H1 (cell line): ENCODE measurements around the gene ARL2BP. TPM values are rescaled to one million over a fixed set of nuclear protein-coding genes. Genes with fewer than 3 reads are reported as not detected.

ENCODE experiments used
- CTCF ChIA-PET: fragments of 300-600 bp; sonication (Branson Sonifier 250); formaldehyde crosslinking; loops from one replicate; lab custom pipeline; 2021; ENCODE audit not compliant: partially characterized antibody; lab: Charles Lee
- POLR2A ChIA-PET: fragments of 300-600 bp; sonication (Branson Sonifier 250); formaldehyde crosslinking; loops from one replicate; lab custom pipeline; 2021; ENCODE audit warnings: inconsistent platforms; ENCODE audit not compliant: partially characterized antibody; lab: Charles Lee
- DNase-seq, 2 experiments: peaks; one replicate each; pipeline versions ENCODE4 v3.0.0 to v3.0.0-alpha.2; 2010 to 2022; ENCODE audit warnings: low spot score in 2 of 2, low read depth in 1 of 2, mixed read lengths in 1 of 2
- FAIRE-seq: peaks from 2 replicates; lab custom pipeline; 2011; peaks lifted over from hg19 to GRCh38; lab: Jason Lieb, UNC
- H2AFZ ChIP-seq: 2 replicates; pipeline ENCODE4 v1.8.1; 2012; ENCODE audit warnings: low read length, inconsistent platforms
- H2AK5ac ChIP-seq: 2 replicates; pipeline ENCODE4 v1.6.1; 2013; ENCODE audit warnings: low read depth, low read length
- H2BK120ac ChIP-seq: replicated peaks from 2 replicates; pipeline ENCODE3; 2013; ENCODE audit warnings: low read depth, low read length, inconsistent platforms
- H2BK12ac ChIP-seq: 2 replicates; pipeline ENCODE4 v1.6.1; 2013; ENCODE audit warnings: low read depth, low read length
- H2BK15ac ChIP-seq: 2 replicates; pipeline ENCODE4 v1.6.1; 2013; ENCODE audit warnings: low read length
- H2BK20ac ChIP-seq: 2 replicates; pipeline ENCODE4 v1.6.1; 2013; ENCODE audit warnings: low read length
- H2BK5ac ChIP-seq: 2 replicates; pipeline ENCODE4 v1.6.1; 2013; ENCODE audit warnings: low read depth, low read length
- H3K14ac ChIP-seq: 2 replicates; pipeline ENCODE4 v1.6.1; 2013; ENCODE audit warnings: inconsistent platforms; ENCODE audit not compliant: insufficient read length
- H3K18ac ChIP-seq: 2 replicates; pipeline ENCODE4 v1.6.1; 2013; ENCODE audit warnings: low read length; ENCODE audit errors: extremely low read depth
- H3K23ac ChIP-seq: 2 replicates; pipeline ENCODE4 v1.6.1; 2013; ENCODE audit warnings: inconsistent platforms; ENCODE audit not compliant: insufficient read length
- H3K23me2 ChIP-seq: 2 replicates; pipeline ENCODE4 v1.6.1; 2013; ENCODE audit warnings: low read depth, low read length
- H3K27ac ChIP-seq: 2 replicates; pipeline ENCODE4 v1.6.1; 2011; ENCODE audit warnings: low read depth, low read length, inconsistent platforms
- H3K27me3 ChIP-seq, 4 experiments: replicated peaks in 1 of 4; 1 replicate in 1 of 4; 2 replicates in 3 of 4; pipeline versions ENCODE4 v1.6.1 to v1.8.1; 2011 to 2013; ENCODE audit warnings: low read length in 3 of 4, mild to moderate bottlenecking in 3 of 4, inconsistent platforms in 2 of 4, mixed read lengths in 2 of 4, moderate library complexity in 1 of 4; ENCODE audit not compliant: control insufficient read depth in 3 of 4, insufficient read depth in 3 of 4; ENCODE audit errors: extremely low read depth in 1 of 4
- H3K36me3 ChIP-seq, 4 experiments: 2 replicates each; pipeline versions ENCODE4 v1.6.1 to v1.8.1; 2011 to 2013; ENCODE audit warnings: mild to moderate bottlenecking in 4 of 4, low read length in 3 of 4, moderate library complexity in 2 of 4, control low read depth in 1 of 4, inconsistent platforms in 1 of 4; ENCODE audit not compliant: insufficient read depth in 4 of 4, control insufficient read depth in 2 of 4
- H3K4ac ChIP-seq: replicated peaks from 2 replicates; pipeline ENCODE3; 2013; ENCODE audit warnings: low read length, low read depth, mixed read lengths, inconsistent platforms; ENCODE audit not compliant: insufficient read length
- H3K4me1 ChIP-seq, 4 experiments: replicated peaks in 1 of 4; 1 replicate in 1 of 4; 2 replicates in 3 of 4; pipeline versions ENCODE4 v1.6.1 to v1.8.1; 2011 to 2013; ENCODE audit warnings: low read length in 3 of 4, inconsistent platforms in 2 of 4, mixed read lengths in 1 of 4; ENCODE audit not compliant: insufficient read depth in 4 of 4, control insufficient read depth in 3 of 4
- H3K4me2 ChIP-seq, 2 experiments: 2 replicates each; pipeline versions ENCODE4 v1.6.1 to v1.8.1; 2011 to 2013; ENCODE audit warnings: low read depth in 2 of 2, low read length in 2 of 2, control low read depth in 1 of 2, inconsistent platforms in 1 of 2, mild to moderate bottlenecking in 1 of 2; ENCODE audit not compliant: insufficient read depth in 1 of 2
- H3K4me3 ChIP-seq, 4 experiments: fragments of 200-600, 300-600 bp in 1 of 4; sonication (generic), shearing (Covaris generic), sonication (Bioruptor Twin) in 1 of 4; 2 replicates each; pipeline versions ENCODE4 v1.5.1 to v1.8.1; 2011 to 2016; ENCODE audit warnings: low read length in 4 of 4, low read depth in 3 of 4, control low read depth in 2 of 4, inconsistent platforms in 2 of 4, mild to moderate bottlenecking in 2 of 4, mixed read lengths in 1 of 4, moderate library complexity in 1 of 4; ENCODE audit not compliant: insufficient read depth in 2 of 4; ENCODE audit errors: extremely low read depth in 1 of 4
- H3K56ac ChIP-seq: replicated peaks from 2 replicates; pipeline ENCODE3; 2013; ENCODE audit warnings: low read depth, mild to moderate bottlenecking, mixed read lengths, low read length, inconsistent platforms; ENCODE audit not compliant: insufficient read length
- H3K79me1 ChIP-seq: 2 replicates; pipeline ENCODE4 v1.6.1; 2013; ENCODE audit warnings: low read depth, low read length, control low read depth
- H3K79me2 ChIP-seq, 2 experiments: 2 replicates each; pipeline versions ENCODE4 v1.6.1 to v1.8.1; 2012 to 2013; ENCODE audit warnings: low read length in 2 of 2, mild to moderate bottlenecking in 2 of 2, inconsistent platforms in 1 of 2; ENCODE audit not compliant: insufficient read depth in 2 of 2, control insufficient read depth in 1 of 2
- H3K9ac ChIP-seq, 4 experiments: replicated peaks in 1 of 4; 1 replicate in 1 of 4; 2 replicates in 3 of 4; pipeline versions ENCODE4 v1.6.1 to v1.8.1; 2011 to 2013; ENCODE audit warnings: low read depth in 3 of 4, low read length in 3 of 4, control low read depth in 2 of 4, mild to moderate bottlenecking in 2 of 4, moderate library complexity in 2 of 4, inconsistent platforms in 1 of 4; ENCODE audit errors: extremely low read depth in 1 of 4
- H3K9me3 ChIP-seq, 2 experiments: 2 replicates each; pipeline versions ENCODE4 v1.6.1 to v1.8.1; 2012 to 2013; ENCODE audit warnings: mild to moderate bottlenecking in 2 of 2, moderate library complexity in 2 of 2, control low read depth in 1 of 2, inconsistent platforms in 1 of 2, low read depth in 1 of 2, low read length in 1 of 2, mixed read lengths in 1 of 2; ENCODE audit not compliant: insufficient read depth in 2 of 2
- H4K20me1 ChIP-seq, 2 experiments: replicated peaks in 1 of 2; 2 replicates each; pipeline versions ENCODE3 to v1.8.1; 2011 to 2013; ENCODE audit warnings: inconsistent platforms in 2 of 2, low read length in 2 of 2, mild to moderate bottlenecking in 1 of 2; ENCODE audit not compliant: insufficient read depth in 2 of 2, control insufficient read depth in 1 of 2
- H4K5ac ChIP-seq: 2 replicates; pipeline ENCODE4 v1.6.1; 2013; ENCODE audit warnings: low read length, low read depth, mixed read lengths, inconsistent platforms; ENCODE audit not compliant: insufficient read length
- H4K8ac ChIP-seq: 2 replicates; pipeline ENCODE4 v1.8.0; 2013; ENCODE audit warnings: mild to moderate bottlenecking, moderate library complexity, low read length, inconsistent platforms; ENCODE audit not compliant: insufficient read depth; ENCODE audit errors: extremely low read depth
- H4K91ac ChIP-seq: replicated peaks from 2 replicates; pipeline ENCODE3; 2013; ENCODE audit warnings: low read length, mixed read lengths, inconsistent platforms; ENCODE audit not compliant: insufficient read length
- CBX8 ChIP-seq: fragments of 300-800, 300-1000 bp; sonication (generic); IDR thresholded peaks from 2 replicates; pipeline ENCODE4 v1.7.1; 2016; ENCODE audit warnings: low read depth, low read length, borderline replicate concordance
- CEBPB ChIP-seq: IDR thresholded peaks from 2 replicates; pipeline ENCODE4 v1.6.1; 2012; ENCODE audit warnings: low read depth, low read length
- CHD2 ChIP-seq: IDR thresholded peaks from 2 replicates; pipeline ENCODE4 v1.6.1; 2012; ENCODE audit warnings: low read length, improper control_type of control experiment
- HDAC2 ChIP-seq, 2 experiments: fragments of 300-600 bp in 1 of 2; sonication (generic) in 1 of 2; IDR thresholded peaks; 2 replicates each; pipeline ENCODE4 v1.6.1; 2011 to 2012; ENCODE audit warnings: low read depth in 2 of 2, low read length in 2 of 2, mild to moderate bottlenecking in 2 of 2, moderate library complexity in 2 of 2, borderline replicate concordance in 1 of 2, inconsistent platforms in 1 of 2
- POLR2A ChIP-seq, 2 experiments: IDR thresholded peaks; 1 replicate in 1 of 2; 2 replicates in 1 of 2; pipeline ENCODE4 v1.6.1; 2011; ENCODE audit warnings: low read depth in 2 of 2, low read length in 2 of 2, mild to moderate bottlenecking in 2 of 2; ENCODE audit errors: control extremely low read depth in 1 of 2
- RBBP5 ChIP-seq: IDR thresholded peaks from 2 replicates; pipeline ENCODE4 v1.7.1; 2012; ENCODE audit warnings: low read depth, mild to moderate bottlenecking, inconsistent platforms, low read length, moderate library complexity, borderline replicate concordance
- RFX5 ChIP-seq: IDR thresholded peaks from 2 replicates; pipeline ENCODE4 v1.6.1; 2011; ENCODE audit warnings: low read depth, low read length, improper control_type of control experiment, borderline replicate concordance
- SAP30 ChIP-seq: fragments of 300-600 bp; sonication (generic); IDR thresholded peaks from 2 replicates; pipeline ENCODE4 v1.7.1; 2012; ENCODE audit warnings: low read length, moderate library complexity, mild to moderate bottlenecking, inconsistent platforms; ENCODE audit not compliant: insufficient read depth, insufficient replicate concordance
- SRF ChIP-seq: IDR thresholded peaks from 2 replicates; pipeline ENCODE4 v1.6.1; 2011; ENCODE audit warnings: mild to moderate bottlenecking, low read depth, low read length, moderate library complexity
- WGBS, 2 experiments: shearing (Covaris generic) in 1 of 2; methylation state at CpG; one replicate each; pipeline versions ENCODE4 v1.1.6 to v1.1.7; 2013 to 2015; ENCODE audit warnings: low lambda C conversion rate in 2 of 2, mixed read lengths in 2 of 2, inconsistent platforms in 1 of 2, low coverage in 1 of 2, missing lambda C conversion rate in 1 of 2; ENCODE audit not compliant: insufficient replicate concordance in 2 of 2, insufficient coverage in 1 of 2, insufficient read length in 1 of 2; ENCODE audit errors: extremely low coverage in 1 of 2, missing lambda C conversion rate in 1 of 2; 5-methylcytosine and 5-hydroxymethylcytosine counted together
- polyA plus RNA-seq, 7 experiments: library from polyadenylated mRNA; depleted of rRNA in 3 of 7; stranded (reverse) in 5 of 7; unstranded in 2 of 7; fragments of >200 nt in 5 of 7; fragments of 200-250 nt in 2 of 7; gene quantifications; 1 replicate in 5 of 7; 2 replicates in 1 of 7; 4 replicates in 1 of 7; pipeline versions ENCODE4 v1.2.1 to v1.2.3, GENCODE V29; 2011 to 2013; ENCODE audit warnings: missing spikeins in 2 of 7, mixed read lengths in 2 of 7
- total RNA-seq: library from RNA; stranded (reverse); fragmentation: NEBNext Ultra II Directional; extraction: Animal tissue kit (Norgen Biotek cat#: 25700); gene quantifications from 2 replicates; pipeline ENCODE4 v1.2.1, GENCODE V29; 2021
- TF ChIP-seq, protein P1 (sequence below): IDR thresholded peaks from 2 replicates; pipeline ENCODE4 v1.6.1; 2012; ENCODE audit warnings: inconsistent platforms

The ARL2BP gene
- total and polyA plus RNA-seq, 2 of the 8 experiments (the other 6 are each of a cell fraction or from before 2014, with no cell fraction given): 13.6 to 18.3 TPM

DNA sequence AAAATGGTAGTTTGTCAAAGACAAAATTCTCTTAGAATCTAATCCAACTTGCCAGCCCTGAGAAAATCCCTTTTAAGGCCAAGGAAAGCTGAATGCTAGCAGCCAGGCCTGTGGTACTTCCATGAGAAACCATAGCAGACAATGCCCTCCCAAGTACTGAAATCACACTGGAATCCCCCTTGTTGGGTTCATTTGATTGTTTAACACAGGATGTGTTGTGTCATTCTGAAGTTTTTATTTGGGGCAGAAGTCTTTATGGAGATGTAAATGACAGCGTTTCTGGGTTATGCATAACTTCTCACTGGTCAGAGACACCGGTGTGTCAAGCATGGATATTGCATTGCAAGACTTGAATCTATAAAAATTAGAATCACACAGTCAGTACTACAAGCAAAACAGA lies 6.0 kb upstream of the ARL2BP start:
- H3K9ac ChIP-seq: no peak overlapping the region
- no peak overlapping the region for H3K56ac ChIP-seq
- no peak overlapping the region for H4K5ac ChIP-seq
- H2AK5ac ChIP-seq: no peak overlapping the region
- H4K8ac ChIP-seq: no peak overlapping the region
- no peak for FAIRE-seq
- H3K27ac ChIP-seq: no peak overlapping the region
- TF ChIP-seq RFX5 (no peak), RBBP5 (no peak), SRF (no peak), CHD2 (no peak), SAP30 (no peak), POLR2A (IDR thresholded peaks at IDR 0.05; ENCODE audit: control extremely low read depth in 1 of 2, low read depth in 2 of 2, low read length in 2 of 2) (no peak), CEBPB (no peak), HDAC2 (IDR thresholded peaks at IDR 0.05; ENCODE audit: borderline replicate concordance in 1 of 2, low read depth in 2 of 2, low read length in 2 of 2) (no peak), CBX8 (no peak)
- TF ChIP-seq, protein P1, sequence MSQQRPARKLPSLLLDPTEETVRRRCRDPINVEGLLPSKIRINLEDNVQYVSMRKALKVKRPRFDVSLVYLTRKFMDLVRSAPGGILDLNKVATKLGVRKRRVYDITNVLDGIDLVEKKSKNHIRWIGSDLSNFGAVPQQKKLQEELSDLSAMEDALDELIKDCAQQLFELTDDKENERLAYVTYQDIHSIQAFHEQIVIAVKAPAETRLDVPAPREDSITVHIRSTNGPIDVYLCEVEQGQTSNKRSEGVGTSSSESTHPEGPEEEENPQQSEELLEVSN: no peak
- H2BK120ac ChIP-seq: no peak overlapping the region
- ChIA-PET POLR2A (interaction anchor here (1.0 kb wide), 1 partner anchor 53 kb away, joined by 3 read pairs; the partner anchor contains the start of gene PSME3IP1), CTCF (interaction anchor here (0.7 kb wide), 1 partner anchor 17 kb away, joined by 4 read pairs; no protein-coding TSS in a partner anchor)
- H2AFZ ChIP-seq: no peak overlapping the region
- no peak overlapping the region for H2BK12ac ChIP-seq
- no peak overlapping the region for H3K4me3 ChIP-seq
- DNase-seq: no peak
- no peaks in the 10 kb centered on the region for H3K9me3 ChIP-seq
- no peak overlapping the region for H3K4ac ChIP-seq
- H2BK15ac ChIP-seq: no peak overlapping the region
- no peaks in the 10 kb centered on the region for H3K79me1 ChIP-seq
- no peak overlapping the region for H2BK20ac ChIP-seq
- H3K18ac ChIP-seq: no peak overlapping the region
- no peak overlapping the region for H3K4me2 ChIP-seq
- no peaks in the 10 kb centered on the region for H3K4me1 ChIP-seq
- no peaks in the 10 kb centered on the region for H3K23me2 ChIP-seq
- no peaks in the 10 kb centered on the region for H3K79me2 ChIP-seq
- no peak overlapping the region for H4K91ac ChIP-seq
- H3K14ac ChIP-seq: no peak overlapping the region
- no peaks in the 10 kb centered on the region for H4K20me1 ChIP-seq
- WGBS, 2 experiments: 80% methylated on average over 2 of the region's 2 CpGs; no CpG with 5 or more reads in 1 of the 2 experiments
- H2BK5ac ChIP-seq: no peak overlapping the region
- H3K23ac ChIP-seq: no peak overlapping the region
- peaks cover 6 to 22% (median 11%) of the 10 kb centered on the region in 4 experiments; a peak in 6 of 8 replicates for H3K36me3 ChIP-seq
- no peaks in the 10 kb centered on the region for H3K27me3 ChIP-seq
